HG03175 (cell line): ENCODE results near the gene BFSP1.

Experiments used
- ATAC-seq: cut with Tn5 transposase; IDR thresholded peaks from one replicate; pipeline ENCODE4 v1.9.1; 2021; ENCODE audit warnings: mild to moderate bottlenecking, moderate library complexity; ENCODE audit not compliant: unreplicated experiment

The BFSP1 gene

GRCh38 chr20:17500826-17501225 lies 30.4 kb downstream of the BFSP1 start:
- no peak for ATAC-seq

GRCh38 chr20:17500271-17500670 lies 30.9 kb downstream of the BFSP1 start:
- ATAC-seq = no peak

GRCh38 chr20:17499041-17499440 lies 32.1 kb downstream of the BFSP1 start:
- ATAC-seq = no peak

GRCh38 chr20:17498641-17499040 lies 32.5 kb downstream of the BFSP1 start:
- no peak for ATAC-seq

GRCh38 chr20:17497821-17498580 lies 33.2 kb downstream of the BFSP1 start:
- no peak for ATAC-seq

GRCh38 chr20:17495826-17496225 lies 35.4 kb downstream of the BFSP1 start:
- ATAC-seq = no peak

GRCh38 chr20:17494201-17494600 lies 37.0 kb downstream of the BFSP1 start:
- ATAC-seq = no peak

GRCh38 chr20:17493173-17493572 lies 38.0 kb downstream of the BFSP1 start:
- no peak for ATAC-seq

GRCh38 chr20:17491488-17491887 lies 39.7 kb downstream of the BFSP1 start:
- no peak for ATAC-seq

GRCh38 chr20:17491041-17491440 lies 40.1 kb downstream of the BFSP1 start:
- ATAC-seq = no peak

GRCh38 chr20:17490501-17490900 lies 40.7 kb downstream of the BFSP1 start:
- ATAC-seq = no peak

GRCh38 chr20:17488916-17489600 lies 42.1 kb downstream of the BFSP1 start:
- ATAC-seq = no peak

- ATAC-seq = no peak
Observed at GRCh38 chr20:17485017-17485416, 46.2 kb downstream of the BFSP1 start.

GRCh38 chr20:17482536-17482935 lies 48.6 kb downstream of the BFSP1 start:
- ATAC-seq = no peak

- ATAC-seq = no peak
Observed at GRCh38 chr20:17481661-17482060, 49.5 kb downstream of the BFSP1 start.

GRCh38 chr20:17480696-17481095 lies 50.5 kb downstream of the BFSP1 start:
- ATAC-seq = no peak

- ATAC-seq = no peak
Observed at GRCh38 chr20:17479063-17479657, 52.0 kb downstream of the BFSP1 start.

- no peak for ATAC-seq
Observed at GRCh38 chr20:17473659-17474058, 57.5 kb downstream of the BFSP1 start.

- no peak for ATAC-seq
Observed at GRCh38 chr20:17471606-17472187, 59.5 kb downstream of the BFSP1 start.

GRCh38 chr20:17470973-17471372 lies 60.2 kb downstream of the BFSP1 start:
- no peak for ATAC-seq

- no peak for ATAC-seq
Observed at GRCh38 chr20:17470521-17470920, 60.7 kb downstream of the BFSP1 start.
